Upper lobe of left lung (tissue), 4 donors: ENCODE results near the gene STARD5.

Experiments used
- CTCF ChIP-seq, 6 experiments: fragments of 450-650 bp in 4 of 6; fragments of 200-600 bp in 2 of 6; sonication (generic) in 2 of 6; IDR thresholded peaks; one replicate each; pipeline ENCODE4 v1.5.1; 2016 to 2019; ENCODE audit warnings: antibody characterized with exemption in 6 of 6
- EP300 ChIP-seq, 4 donors: sonication (generic); formaldehyde crosslinking; IDR thresholded peaks; one replicate each; pipeline ENCODE4 v1.5.1; 2017; ENCODE audit warnings: antibody characterized with exemption in 4 of 4, control low read depth in 2 of 4
- POLR2A ChIP-seq, 4 donors: fragments of 450-650 bp; IDR thresholded peaks; one replicate each; pipeline ENCODE4 v1.5.1; 2016 to 2017; ENCODE audit warnings: antibody characterized with exemption in 4 of 4, mild to moderate bottlenecking in 2 of 4

GRCh38 chr15:81326466-81327212, 2.7 kb upstream of the STARD5 start:
- TF ChIP-seq CTCF (IDR thresholded peaks at IDR 0.05) (no peak), POLR2A (IDR thresholded peaks at IDR 0.05) (no peak), EP300 (IDR thresholded peaks at IDR 0.05) (no peak)
